Measurements from ENCODE around the gene UBE2D4. TPM values are rescaled to one million over a fixed set of nuclear protein-coding genes. Genes with fewer than 3 reads are reported as not detected.

Gene UBE2D4
- total RNA-seq (ENCODE audit: low replicate concordance): 12.0 and 32.3 TPM in 2 replicates

DNA sequence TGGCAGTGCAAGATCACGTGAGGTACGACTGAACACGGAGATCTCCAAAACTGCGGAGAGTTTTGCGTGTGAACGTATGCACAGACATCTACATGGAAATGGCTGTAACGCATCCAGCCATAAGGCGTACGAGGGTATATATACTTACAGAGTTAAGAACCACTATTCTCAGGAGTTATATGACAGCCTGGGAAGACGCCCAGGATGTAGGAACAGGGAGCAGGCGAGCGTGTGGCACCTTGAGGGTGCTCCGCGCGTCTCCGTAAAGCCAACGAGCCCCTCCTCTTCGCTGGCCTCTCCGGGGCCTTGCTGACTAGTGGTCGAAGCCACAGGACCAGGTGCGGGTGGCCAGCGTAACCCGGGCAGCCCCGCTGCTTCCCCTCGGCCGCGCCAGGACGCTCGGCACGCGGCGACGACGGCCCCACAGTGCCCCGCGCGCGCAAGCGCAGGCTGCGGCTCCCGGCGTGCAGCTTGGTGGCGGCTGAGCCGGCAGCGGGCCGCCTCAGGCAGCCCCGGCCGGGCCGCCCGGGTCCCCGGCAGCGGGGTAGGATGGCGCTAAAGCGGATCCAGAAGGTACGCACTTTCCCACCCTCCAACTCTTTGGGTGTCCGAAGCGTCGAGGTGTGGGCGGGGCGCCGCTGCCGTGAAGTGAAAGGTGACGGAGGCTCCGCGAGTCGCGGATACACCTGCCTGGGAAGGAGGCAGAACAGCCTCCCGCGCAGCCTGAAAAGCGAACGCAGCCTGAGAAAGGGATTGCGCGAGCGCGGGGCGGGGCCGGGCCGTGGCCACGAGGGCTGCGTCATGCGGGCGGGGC, at the start of gene UBE2D4:
UBE2D4 (plus strand) TSS at position 453 of the 814 bp plus-strand sequence; CDS start at position 550, 97 bp downstream.
- DNase-seq (ENCODE audit: low read depth): peak; percentile 52
- TF ChIP-seq, protein P1, sequence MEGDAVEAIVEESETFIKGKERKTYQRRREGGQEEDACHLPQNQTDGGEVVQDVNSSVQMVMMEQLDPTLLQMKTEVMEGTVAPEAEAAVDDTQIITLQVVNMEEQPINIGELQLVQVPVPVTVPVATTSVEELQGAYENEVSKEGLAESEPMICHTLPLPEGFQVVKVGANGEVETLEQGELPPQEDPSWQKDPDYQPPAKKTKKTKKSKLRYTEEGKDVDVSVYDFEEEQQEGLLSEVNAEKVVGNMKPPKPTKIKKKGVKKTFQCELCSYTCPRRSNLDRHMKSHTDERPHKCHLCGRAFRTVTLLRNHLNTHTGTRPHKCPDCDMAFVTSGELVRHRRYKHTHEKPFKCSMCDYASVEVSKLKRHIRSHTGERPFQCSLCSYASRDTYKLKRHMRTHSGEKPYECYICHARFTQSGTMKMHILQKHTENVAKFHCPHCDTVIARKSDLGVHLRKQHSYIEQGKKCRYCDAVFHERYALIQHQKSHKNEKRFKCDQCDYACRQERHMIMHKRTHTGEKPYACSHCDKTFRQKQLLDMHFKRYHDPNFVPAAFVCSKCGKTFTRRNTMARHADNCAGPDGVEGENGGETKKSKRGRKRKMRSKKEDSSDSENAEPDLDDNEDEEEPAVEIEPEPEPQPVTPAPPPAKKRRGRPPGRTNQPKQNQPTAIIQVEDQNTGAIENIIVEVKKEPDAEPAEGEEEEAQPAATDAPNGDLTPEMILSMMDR (IDR thresholded peaks at IDR 0.05; ENCODE audit: insufficient read depth, low read length): no peak

DNA sequence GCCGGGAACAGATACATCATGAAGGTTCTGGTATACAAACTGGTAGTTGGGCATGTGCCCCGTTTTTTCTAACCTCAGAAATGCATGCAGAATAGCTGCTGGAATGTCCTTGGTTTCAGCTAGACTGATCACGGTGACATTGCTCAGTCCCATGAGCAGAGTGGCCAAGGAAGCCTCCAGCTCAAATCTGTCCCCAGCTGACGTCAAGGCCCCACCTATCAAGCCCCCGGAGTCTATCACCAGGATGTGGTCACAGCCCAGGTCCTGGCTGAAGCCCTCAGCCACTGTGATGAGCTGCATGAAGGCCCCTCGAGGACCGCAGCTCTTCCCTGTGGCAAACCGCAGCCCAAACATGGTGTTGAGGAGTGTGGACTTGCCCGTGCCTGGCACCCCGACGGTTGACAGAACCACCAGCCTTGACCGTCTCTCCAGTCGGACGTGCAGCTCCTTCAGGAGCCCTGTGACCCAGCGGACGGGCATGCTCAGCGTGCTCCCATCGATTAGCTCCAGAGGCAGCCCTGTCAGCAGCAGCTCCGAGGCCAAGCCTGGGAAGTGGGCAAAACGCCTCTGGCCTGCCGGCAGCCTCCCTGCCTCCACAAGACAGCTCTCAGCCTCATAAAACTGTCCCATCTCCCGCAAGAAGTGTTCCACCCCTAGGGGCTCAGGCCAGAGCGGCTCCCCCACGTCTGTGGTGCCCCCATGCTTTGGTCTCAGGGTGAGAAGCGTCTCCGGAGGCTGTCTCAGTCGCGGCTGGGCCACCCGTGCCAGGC, 49.1 kb upstream of the UBE2D4 start:
- no peak for DNase-seq (ENCODE audit: low read depth)
- no peak overlapping the region for H3K4me3 ChIP-seq (ENCODE audit: low read depth, low read length)
- TF ChIP-seq, protein P1 (IDR thresholded peaks at IDR 0.05; ENCODE audit: insufficient read depth, low read length): no peak

More for the DNA sequence above, at the start of gene UBE2D4:
- peak within 1 kb of the TSS; percentile 84 for H3K4me3 ChIP-seq (ENCODE audit: low read depth, low read length)

DNA sequence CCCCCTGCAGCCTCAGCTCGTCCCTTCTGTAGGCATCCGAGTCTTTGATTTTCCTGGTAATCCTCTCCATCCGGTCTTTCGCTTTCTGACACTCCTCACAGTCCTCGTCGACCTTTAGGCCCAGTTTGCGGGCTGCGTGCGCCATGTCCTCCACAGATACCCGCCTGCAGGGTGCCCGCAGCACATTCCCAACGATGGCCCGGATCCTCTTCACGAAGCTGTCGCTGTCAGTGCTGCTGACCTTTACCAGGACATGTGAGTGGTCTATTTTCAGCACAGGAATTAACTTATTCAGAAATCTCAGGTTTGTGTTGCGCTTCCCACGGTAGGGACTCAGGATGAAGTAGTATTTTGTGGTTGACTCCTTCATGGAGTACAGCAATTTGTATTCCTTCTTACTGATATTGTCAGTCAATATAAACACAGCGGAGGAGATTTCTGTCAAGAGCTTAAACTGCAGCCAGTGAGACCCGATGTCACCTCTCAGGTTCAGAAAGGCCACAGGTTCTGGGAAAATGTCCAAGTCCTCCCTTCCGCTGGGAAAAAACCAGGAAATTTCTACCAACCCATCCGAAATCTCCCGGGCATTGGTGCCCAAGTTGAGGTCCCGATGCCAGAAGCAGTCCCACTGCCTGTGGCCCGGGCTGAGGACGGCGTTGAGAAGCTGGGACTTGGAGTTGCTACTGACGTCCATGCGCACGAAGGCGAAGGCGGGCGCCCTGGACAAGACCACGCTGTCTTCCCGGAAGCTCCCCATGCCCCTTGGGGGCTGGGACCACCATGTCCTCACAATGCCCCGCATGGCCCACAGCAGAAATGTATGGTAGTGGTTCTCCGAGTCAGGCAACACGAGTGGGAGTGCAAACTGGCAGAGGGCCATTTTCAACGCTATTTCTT, 48.0 kb upstream of the UBE2D4 start:
- TF ChIP-seq, protein P1 (IDR thresholded peaks at IDR 0.05; ENCODE audit: insufficient read depth, low read length): no peak
- no peak overlapping the region for H3K4me3 ChIP-seq (ENCODE audit: low read depth, low read length)

DNA sequence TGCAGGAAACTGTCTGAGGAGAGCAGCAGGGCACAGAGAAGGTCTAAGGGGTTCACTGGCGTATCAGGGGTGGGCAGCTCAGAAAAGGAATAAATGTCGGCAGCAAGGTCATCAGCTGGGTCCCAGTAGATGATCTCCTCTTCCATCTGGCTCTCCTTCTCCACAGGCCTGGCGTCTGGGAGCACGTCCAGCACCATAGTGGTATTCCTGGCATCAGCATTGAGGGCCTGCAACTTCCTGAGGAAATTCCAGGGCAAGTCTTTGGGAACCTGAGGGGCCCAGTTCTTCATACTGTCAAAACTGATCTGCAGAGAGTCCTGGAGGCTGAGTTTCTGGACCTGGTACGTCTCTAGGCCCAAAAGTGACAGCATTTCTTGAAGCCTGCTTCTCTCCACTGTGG, 47.4 kb upstream of the UBE2D4 start:
- no peak overlapping the region for H3K4me3 ChIP-seq (ENCODE audit: low read depth, low read length)
- TF ChIP-seq, protein P1 (IDR thresholded peaks at IDR 0.05; ENCODE audit: insufficient read depth, low read length): no peak
- peak; percentile 65 for DNase-seq (ENCODE audit: low read depth)

More for the DNA sequence above, 48.0 kb upstream of the UBE2D4 start:
- no peak for DNase-seq (ENCODE audit: low read depth)

DNA sequence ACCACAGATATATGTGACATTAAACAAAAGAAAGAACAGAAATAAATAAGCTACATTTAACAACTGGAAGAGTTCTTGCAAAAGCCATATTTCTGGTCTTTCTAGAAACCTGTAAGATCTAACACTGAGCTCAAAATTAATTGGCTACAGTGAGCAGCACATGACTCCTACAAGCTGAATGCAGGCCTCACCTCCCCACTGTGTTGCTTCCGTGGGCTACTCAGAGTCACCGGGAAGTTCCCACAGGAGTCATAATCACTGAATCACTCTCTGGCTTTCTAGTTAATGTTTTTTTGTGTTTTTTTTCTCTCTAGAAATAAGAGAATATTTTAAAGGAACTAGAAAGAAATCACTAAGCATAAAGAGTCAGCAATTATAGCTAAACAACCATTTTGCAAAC, 46.8 kb upstream of the UBE2D4 start:
- peak; percentile 72 for DNase-seq (ENCODE audit: low read depth)
- TF ChIP-seq, protein P1 (IDR thresholded peaks at IDR 0.05; ENCODE audit: insufficient read depth, low read length): no peak
- H3K4me3 ChIP-seq (ENCODE audit: low read depth, low read length): no peak overlapping the region

DNA sequence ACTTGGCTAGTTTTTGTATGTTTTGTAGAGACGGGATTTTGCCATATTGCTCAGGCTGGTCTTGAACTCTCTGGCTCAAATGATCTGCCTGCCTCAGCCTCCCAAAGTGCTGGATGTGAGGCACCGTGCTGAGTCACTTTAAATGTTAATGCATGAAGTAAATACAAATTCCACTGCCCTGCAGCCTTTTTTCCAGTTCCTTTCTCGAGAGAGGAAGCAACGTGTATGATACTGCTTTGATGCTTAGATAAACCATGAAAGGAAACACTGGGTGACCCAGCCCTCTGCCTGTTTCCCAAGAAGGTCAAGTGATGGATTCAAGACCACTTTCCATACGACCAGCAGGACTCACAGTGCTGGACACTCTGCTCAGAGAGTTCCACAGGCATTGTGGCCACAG, 45.6 kb upstream of the UBE2D4 start:
- no peak overlapping the region for H3K4me3 ChIP-seq (ENCODE audit: low read depth, low read length)
- TF ChIP-seq, protein P1 (IDR thresholded peaks at IDR 0.05; ENCODE audit: insufficient read depth, low read length): no peak
- DNase-seq (ENCODE audit: low read depth): no peak

Data from fibroblast of the aortic adventitia (primary cell).